GM19025 (cell line): ENCODE results near the gene DNPH1.

Experiments used
- ATAC-seq: cut with Tn5 transposase; IDR thresholded peaks from one replicate; pipeline ENCODE4 v1.9.1; 2021; ENCODE audit warnings: mild to moderate bottlenecking, low read depth, moderate library complexity; ENCODE audit not compliant: unreplicated experiment

The DNPH1 gene

DNA sequence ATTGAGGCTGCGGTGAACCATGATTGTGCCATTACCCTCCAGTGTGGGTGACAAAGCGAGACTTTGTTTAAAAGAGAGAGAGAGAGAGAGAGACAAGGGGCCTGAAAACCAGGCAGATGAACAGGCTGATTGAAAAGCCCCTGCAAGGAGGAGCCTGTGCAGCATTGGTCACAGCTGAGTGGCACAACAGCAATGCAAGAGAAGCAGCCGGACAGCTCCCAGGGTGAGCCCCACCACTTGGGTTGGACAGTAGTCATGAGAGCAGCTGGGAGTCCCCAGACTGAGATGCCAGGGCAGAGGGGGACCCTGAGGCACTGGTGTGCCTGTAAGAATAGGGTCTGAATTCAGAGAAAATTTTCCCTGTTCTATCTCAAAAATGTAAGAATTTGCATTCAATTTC is 10.2 kb downstream of the DNPH1 start:
- ATAC-seq = no peak

GRCh38 chr6:43217351-43217750 is 11.9 kb downstream of the DNPH1 start:
- no peak for ATAC-seq

- ATAC-seq = no peak
Observed at GRCh38 chr6:43216200-43216599, 13.1 kb downstream of the DNPH1 start.

DNA sequence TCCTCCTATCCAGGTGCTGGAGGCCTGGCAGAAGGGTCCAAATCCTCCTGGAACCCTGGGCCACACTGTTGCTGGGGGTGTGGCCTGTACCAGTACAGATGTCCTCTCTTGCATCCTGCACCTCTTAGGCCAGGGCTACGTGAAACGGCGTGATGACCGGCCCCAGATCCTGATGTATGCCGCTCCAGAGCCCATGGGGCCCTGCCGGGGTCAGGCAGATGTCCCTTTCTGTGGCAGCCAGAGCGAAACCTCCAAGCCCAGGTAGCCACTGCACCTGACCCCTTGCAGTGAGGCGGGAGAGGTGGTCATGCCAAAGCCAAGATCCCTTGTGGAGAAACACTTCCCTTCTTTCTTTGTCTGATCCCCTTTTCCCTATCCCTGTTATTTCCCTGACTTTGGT is 14.2 kb downstream of the DNPH1 start:
- no peak for ATAC-seq

DNA sequence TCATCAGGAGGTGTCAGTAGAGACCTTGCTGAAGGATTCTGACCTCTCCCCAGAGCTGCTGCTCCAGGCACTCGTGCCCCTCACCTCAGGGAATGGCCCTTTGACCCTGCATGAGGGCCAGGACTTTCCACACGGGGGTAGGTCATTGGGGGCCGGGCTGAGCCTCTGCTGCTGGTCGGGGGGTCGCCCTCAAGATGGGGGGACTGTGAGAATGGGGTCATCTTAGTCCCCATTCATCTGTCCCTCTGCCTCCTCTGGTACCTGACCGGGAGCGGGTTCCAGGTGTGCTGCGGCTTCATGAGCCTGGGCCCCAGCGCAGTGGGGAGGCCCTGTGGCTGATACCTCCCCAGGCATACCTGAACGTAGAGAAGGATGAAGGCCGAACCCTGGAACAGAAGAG is 15.8 kb downstream of the DNPH1 start:
- no peak for ATAC-seq

DNA sequence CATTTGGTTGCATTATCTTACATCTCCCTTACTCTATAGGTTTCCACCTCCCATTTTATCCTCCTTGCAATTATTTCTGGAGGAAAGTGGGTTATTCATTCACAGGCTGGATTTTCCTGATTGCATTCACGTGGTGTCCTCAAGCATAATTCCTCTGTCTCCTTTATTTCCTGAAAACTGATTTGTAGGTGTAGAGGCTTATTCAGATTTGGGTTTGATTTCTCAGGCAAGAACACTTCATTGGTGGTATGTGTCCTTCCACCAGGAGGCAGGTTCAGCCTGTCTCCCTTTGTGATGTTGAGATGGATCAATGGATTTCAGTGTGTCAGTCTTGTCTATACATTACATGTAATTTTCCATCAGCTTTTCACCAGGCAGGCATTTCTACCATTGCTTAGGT is 17.3 kb downstream of the DNPH1 start:
- no peak for ATAC-seq

- ATAC-seq = no peak
Observed at GRCh38 chr6:43207286-43207685, 22.0 kb downstream of the DNPH1 start.

- no peak for ATAC-seq
Observed at GRCh38 chr6:43205849-43206248, 23.4 kb downstream of the DNPH1 start.

GRCh38 chr6:43204271-43205105 is 24.8 kb downstream of the DNPH1 start:
- no peak for ATAC-seq

DNA sequence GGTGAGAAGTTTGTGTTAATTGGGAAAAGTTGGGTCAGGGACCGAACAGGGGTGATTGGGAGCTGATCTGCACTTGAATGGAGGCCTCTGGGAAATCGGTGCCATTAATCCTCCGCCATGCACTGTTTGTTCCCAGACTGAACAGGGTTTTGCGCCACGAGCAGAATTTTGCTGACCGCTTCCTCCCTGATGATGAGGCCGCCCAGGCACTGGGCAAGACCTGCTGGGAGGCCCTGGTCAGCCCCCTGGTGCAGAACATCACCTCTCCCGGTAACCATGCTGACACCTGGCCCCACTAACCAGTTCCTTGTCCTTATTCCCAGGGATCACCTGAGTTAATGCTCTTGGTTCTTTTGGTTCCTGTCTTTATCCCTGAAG is 25.6 kb downstream of the DNPH1 start:
- no peak for ATAC-seq

GRCh38 chr6:43203029-43203717 is 26.1 kb downstream of the DNPH1 start:
- ATAC-seq = no peak

- ATAC-seq = no peak
Observed at GRCh38 chr6:43202451-43202850, 26.8 kb downstream of the DNPH1 start.

DNA sequence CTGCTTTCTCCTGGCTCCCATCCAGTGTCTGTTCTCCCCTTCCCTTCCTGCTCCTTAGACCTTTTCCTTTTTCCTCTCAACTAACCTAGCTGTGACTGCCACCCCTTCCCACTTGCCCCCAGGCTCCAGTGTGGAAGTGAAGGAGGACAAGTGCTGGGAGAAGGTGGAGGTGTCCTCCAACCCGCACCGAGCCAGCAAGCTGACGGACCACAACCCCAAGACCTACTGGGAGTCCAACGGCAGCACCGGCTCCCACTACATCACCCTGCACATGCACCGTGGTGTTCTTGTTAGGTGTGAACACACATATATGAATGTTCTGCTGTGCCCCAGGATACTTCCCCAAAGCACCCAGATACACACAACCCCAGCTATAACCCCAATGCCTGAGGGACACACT is 28.7 kb downstream of the DNPH1 start:
- ATAC-seq = no peak

- no peak for ATAC-seq
Observed at GRCh38 chr6:43199912-43200311, 29.4 kb downstream of the DNPH1 start.

- ATAC-seq = no peak
Observed at GRCh38 chr6:43196337-43196736, 32.9 kb downstream of the DNPH1 start.

DNA sequence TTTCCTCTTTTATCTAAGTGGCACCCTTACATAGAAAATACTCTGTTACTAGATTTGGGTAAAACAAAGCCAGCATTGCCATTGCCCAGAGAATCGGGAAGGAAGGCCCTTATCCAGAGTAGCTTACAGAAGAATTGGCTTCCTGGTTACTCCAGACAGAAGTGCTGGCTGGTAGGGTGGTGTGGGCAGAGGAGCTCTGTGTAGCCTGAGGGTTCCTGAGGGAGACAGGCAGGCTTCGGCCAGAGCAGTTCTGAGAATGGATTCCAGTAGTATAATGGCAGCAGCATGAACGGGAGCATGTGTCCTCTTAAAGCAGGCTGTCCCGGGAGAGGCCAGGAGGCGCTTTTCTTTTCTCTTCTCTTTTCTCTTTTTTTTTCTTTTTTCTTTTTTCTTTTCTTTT is 35.4 kb downstream of the DNPH1 start:
- ATAC-seq = no peak

DNA sequence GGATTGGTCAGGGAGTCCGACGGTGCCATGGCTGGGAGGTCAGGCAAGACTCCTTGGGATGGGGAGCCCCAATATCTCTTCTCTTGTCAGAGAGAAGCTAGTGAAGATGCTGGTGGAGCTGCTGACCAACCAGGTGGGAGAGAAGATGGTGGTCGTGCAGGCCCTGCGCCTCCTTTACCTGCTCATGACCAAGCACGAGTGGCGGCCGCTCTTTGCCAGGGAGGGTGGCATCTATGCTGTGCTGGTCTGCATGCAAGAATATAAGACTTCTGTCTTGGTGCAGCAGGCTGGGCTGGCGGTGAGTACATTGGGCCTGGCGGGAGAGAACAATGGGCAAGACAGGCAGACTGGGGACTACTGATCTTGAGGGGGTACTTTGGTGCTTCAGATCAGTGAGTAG is 36.4 kb downstream of the DNPH1 start:
- no peak for ATAC-seq

GRCh38 chr6:43189776-43190304 is 39.4 kb downstream of the DNPH1 start:
- no peak for ATAC-seq

DNA sequence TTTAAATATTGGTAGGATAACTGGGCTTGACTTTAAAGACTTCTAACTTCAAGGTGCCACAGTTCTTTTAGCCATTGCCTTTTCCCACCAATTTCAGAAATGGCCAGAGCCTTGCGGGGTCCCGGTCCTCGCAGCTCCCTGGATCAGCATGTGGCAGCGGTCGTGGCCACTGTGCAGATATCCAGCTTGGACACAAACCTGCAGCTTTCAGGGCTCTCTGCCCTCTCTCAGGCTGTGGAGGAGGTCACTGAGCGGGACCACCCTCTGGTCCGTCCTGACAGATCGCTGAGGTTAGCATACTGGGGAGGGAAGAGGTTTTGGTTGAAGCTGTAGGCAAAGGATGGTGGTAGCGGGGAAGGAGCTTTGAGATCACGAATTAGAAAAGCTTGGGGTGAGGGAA is 40.9 kb downstream of the DNPH1 start:
- ATAC-seq = no peak

DNA sequence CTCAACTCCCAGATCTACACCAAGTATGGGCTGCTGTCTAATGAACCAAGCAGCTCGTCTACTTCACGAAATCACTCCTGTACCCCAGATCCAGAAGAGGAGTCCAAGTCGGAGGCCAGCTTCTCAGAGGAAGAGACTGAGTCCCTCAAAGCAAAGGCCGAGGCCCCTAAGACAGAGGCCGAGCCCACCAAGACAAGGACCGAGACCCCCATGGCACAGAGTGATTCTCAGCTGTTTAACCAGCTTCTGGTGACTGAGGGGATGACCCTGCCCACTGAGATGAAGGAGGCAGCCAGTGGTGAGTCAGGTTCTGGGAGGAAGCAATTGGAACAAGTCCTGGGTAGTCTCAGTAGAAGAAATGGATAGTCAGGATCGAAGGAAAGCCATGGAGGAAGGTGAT is 41.5 kb downstream of the DNPH1 start:
- ATAC-seq = no peak

DNA sequence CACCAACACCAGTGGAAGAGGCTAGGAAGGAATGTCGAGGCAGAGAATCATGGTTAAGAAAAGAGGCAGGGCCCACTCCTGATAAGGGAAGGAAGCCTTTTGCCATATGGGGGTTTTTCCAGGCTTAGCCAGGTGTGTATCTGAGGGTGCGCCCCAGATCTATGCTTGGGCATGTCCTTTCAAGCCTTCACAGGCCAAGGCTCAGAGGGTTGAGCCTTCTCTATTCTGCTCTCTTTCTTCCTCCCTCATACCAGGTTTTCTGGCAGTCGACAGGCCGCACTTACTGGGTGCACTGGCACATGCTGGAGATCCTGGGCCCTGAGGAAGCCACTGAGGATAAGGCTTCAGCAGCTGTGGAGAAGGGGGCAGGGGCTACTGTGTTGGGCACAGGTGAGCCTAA is 42.6 kb downstream of the DNPH1 start:
- ATAC-seq = no peak

- no peak for ATAC-seq
Observed at GRCh38 chr6:43186019-43186418, 43.3 kb downstream of the DNPH1 start.
